Pancreas (tissue), 10 donors: ENCODE data around the gene RNF152. TPM values are rescaled to one million over a fixed set of nuclear protein-coding genes. Genes with fewer than 3 reads are reported as not detected.

Source experiments
- ATAC-seq, 4 donors: fragments of 200-7000 bp; cut with Tn5 transposase; one replicate each; pipeline versions ENCODE4 v1.8.0 to v1.9.1; 2020; ENCODE audit warnings: mild to moderate bottlenecking in 4 of 4, moderate library complexity in 4 of 4
- DNase-seq, 6 donors: peaks; one replicate each; pipeline ENCODE4 v3.0.0-alpha.2; 2020
- FAIRE-seq: peaks from 2 replicates; lab custom pipeline; 2012; peaks lifted over from hg19 to GRCh38; lab: Jason Lieb, UNC
- H3K27ac ChIP-seq, 4 donors: fragments of 200-600 bp; sonication (generic); 1 replicate in 3 of 4; 2 replicates in 1 of 4; pipeline versions ENCODE4 v1.5.0 to v1.8.0; 2020
- H3K27me3 ChIP-seq, 4 donors: fragments of 200-600 bp; one replicate each; pipeline ENCODE4 v1.8.0; 2021
- H3K36me3 ChIP-seq, 3 donors: fragments of 200-600 bp; sonication (generic) in 1 of 3; one replicate each; pipeline versions ENCODE4 v1.5.0 to v1.8.0; 2020 to 2021
- H3K4me1 ChIP-seq, 3 donors: fragments of 200-600 bp; one replicate each; pipeline ENCODE4 v1.8.0; 2021
- H3K4me3 ChIP-seq, 4 donors: fragments of 200-600 bp; sonication (generic) in 2 of 4; one replicate each; pipeline versions ENCODE4 v1.5.0 to v1.8.0; 2020 to 2021
- H3K9me3 ChIP-seq, 4 donors: fragments of 200-600 bp; one replicate each; pipeline ENCODE4 v1.8.0; 2021
- CTCF ChIP-seq, 4 donors: fragments of 200-600 bp; sonication (generic) in 3 of 4; IDR thresholded peaks; one replicate each; pipeline versions ENCODE4 v1.5.0 to v1.8.0; 2021; ENCODE audit warnings: antibody characterized with exemption in 4 of 4
- WGBS, 2 donors: extraction: QIAGEN DNeasy Blood & Tissue Kit; methylation state at CpG; one replicate each; pipeline ENCODE4 v1.1.7; 2013; 5-methylcytosine and 5-hydroxymethylcytosine counted together
- intact Hi-C, 3 donors: fragments of 100-400 bp; cut with DNase I; formaldehyde crosslinking; loops; one replicate each; pipeline versions ENCODE4 v1.11.1 to v1.14.2; 2022
- polyA plus RNA-seq, 2 donors: library from polyadenylated mRNA; stranded (reverse); fragments of 200-250 nt; gene quantifications; one replicate each; pipeline ENCODE4 v1.2.3, GENCODE V29; 2013
- total RNA-seq, 6 donors: library from RNA; stranded (reverse); fragmentation: NEBNext Ultra II Directional in 4 of 6; extraction: Animal tissue kit (Norgen Biotek cat#: 25700) in 4 of 6; gene quantifications; one replicate each; pipeline versions ENCODE4 v1.2.1 to v1.2.4, GENCODE V29; 2021 to 2023
- donor health status: healthy with polysubstance abuse.
- donor health status: DM: no; HTN: no; CAD: no; lungs with moderate emphysema.
- donor health status: DM: no; HTN: no; CAD: no.
- donor health status: control.
- donor health status: control.
- donor health status: Bipolar disorder and iron deficiency.
- donor health status: DM: yes; HTN: yes; CAD: no.
- donor health status: DM: no; HTN: no; CAD: no.
- donor health status: DM: no; HTN: no; CAD: no.
- donor health status: DM: yes; HTN: yes; CAD: no.

The RNF152 gene
- total and polyA plus RNA-seq, 8 donors, result 0.91 to 7.2 (median 4.8) TPM

DNA sequence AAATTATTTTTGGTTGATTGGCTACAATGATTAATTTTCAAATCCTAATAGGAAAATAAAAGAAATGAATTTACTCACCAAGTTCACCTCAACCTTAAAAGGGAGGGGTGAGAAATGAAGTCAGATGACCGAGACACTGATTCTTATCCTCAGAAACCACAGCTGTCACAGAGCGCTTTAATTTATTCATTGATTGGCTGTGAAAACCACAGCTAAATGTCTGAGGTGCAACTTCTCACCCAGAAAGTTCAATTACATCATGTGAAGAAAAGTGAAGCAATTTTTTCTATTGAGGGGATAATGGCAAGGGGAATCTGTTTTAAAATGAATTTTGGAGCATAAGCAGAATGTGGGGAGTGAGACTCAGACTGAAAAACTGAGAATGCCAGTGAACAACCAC, 128.4 kb downstream of the RNF152 start:
- no peaks in the 10 kb centered on the region for H3K36me3 ChIP-seq
- DNase-seq, result no peak
- no peak for ATAC-seq
- no peaks in the 10 kb centered on the region for H3K4me1 ChIP-seq
- WGBS, 2 donors, result 90 to 95% methylated on average over 2 of the region's 2 CpGs
- no peaks in the 10 kb centered on the region for H3K9me3 ChIP-seq
- no peak overlapping the region for H3K4me3 ChIP-seq
- H3K27me3 ChIP-seq, result no peaks in the 10 kb centered on the region
- no peak overlapping the region for H3K27ac ChIP-seq
- FAIRE-seq, result no peak
- intact Hi-C loops, result no loop called here
- no peak for TF ChIP-seq CTCF (IDR thresholded peaks at IDR 0.05)

- no peaks in the 10 kb centered on the region for H3K27me3 ChIP-seq
- H3K4me3 ChIP-seq, result no peak overlapping the region
- no peaks in the 10 kb centered on the region for H3K4me1 ChIP-seq
- DNase-seq, result no peak
- no peaks in the 10 kb centered on the region for H3K36me3 ChIP-seq
- TF ChIP-seq CTCF (IDR thresholded peaks at IDR 0.05), result no peak
- intact Hi-C loops, result no loop called here
- no peak overlapping the region for H3K27ac ChIP-seq
- FAIRE-seq, result no peak
- no peaks in the 10 kb centered on the region for H3K9me3 ChIP-seq
- no peak for ATAC-seq
These were observed 130.9 kb downstream of the RNF152 start for GRCh38 chr18:61761875-61762274.
